HG03025 (cell line): Measurements from ENCODE around the gene NLRC3.
"Not testable (repeated sequence)": the region's sequence is repeated elsewhere in the genome, so short reads cannot be mapped to it uniquely, and the experiment has no call there.

ENCODE experiments used
- ATAC-seq: cut with Tn5 transposase; IDR thresholded peaks from one replicate; pipeline ENCODE4 v1.9.1; 2021; ENCODE audit warnings: mild to moderate bottlenecking, moderate library complexity; ENCODE audit not compliant: unreplicated experiment, low FRiP score

NLRC3 gene

GRCh38 chr16:3550851-3551847 is 26.1 kb downstream of the NLRC3 start:
- no peak for ATAC-seq

GRCh38 chr16:3549906-3550305 is 27.3 kb downstream of the NLRC3 start:
- no peak for ATAC-seq

- no peak for ATAC-seq
Measured at GRCh38 chr16:3548859-3549258, 28.3 kb downstream of the NLRC3 start.

- ATAC-seq, result no peak
Measured at GRCh38 chr16:3548445-3548844, 28.8 kb downstream of the NLRC3 start.

GRCh38 chr16:3546986-3547682 is 30.1 kb downstream of the NLRC3 start:
- ATAC-seq, result no peak

GRCh38 chr16:3542601-3543373 is 34.4 kb downstream of the NLRC3 start:
- ATAC-seq, result no peak

GRCh38 chr16:3541527-3542155 is 35.6 kb downstream of the NLRC3 start:
- ATAC-seq, result no peak

GRCh38 chr16:3538222-3538621 is 39.0 kb downstream of the NLRC3 start:
- ATAC-seq, result no peak

- ATAC-seq, result no peak
Measured at GRCh38 chr16:3536851-3537250, 40.4 kb downstream of the NLRC3 start.

- no peak for ATAC-seq
Measured at GRCh38 chr16:3536271-3536731, 40.9 kb downstream of the NLRC3 start.

- ATAC-seq, result no peak
Measured at GRCh38 chr16:3534126-3534525, 43.1 kb downstream of the NLRC3 start.

GRCh38 chr16:3532741-3533140 is 44.5 kb downstream of the NLRC3 start:
- ATAC-seq, result no peak

GRCh38 chr16:3530371-3530914 is 46.8 kb downstream of the NLRC3 start:
- no peak for ATAC-seq

- no peak for ATAC-seq
Measured at GRCh38 chr16:3529175-3529574, 48.0 kb downstream of the NLRC3 start.

GRCh38 chr16:3528406-3528805 is 48.8 kb downstream of the NLRC3 start:
- ATAC-seq, result no peak

GRCh38 chr16:3527216-3527829 is 49.9 kb downstream of the NLRC3 start:
- not testable (repeated sequence) for ATAC-seq

- no peak for ATAC-seq
Measured at GRCh38 chr16:3525951-3526350, 51.3 kb downstream of the NLRC3 start.

- no peak for ATAC-seq
Measured at GRCh38 chr16:3523281-3523680, 53.9 kb downstream of the NLRC3 start.

- ATAC-seq, result no peak
Measured at GRCh38 chr16:3520841-3521240, 56.4 kb downstream of the NLRC3 start.

GRCh38 chr16:3520413-3520812 is 56.8 kb downstream of the NLRC3 start:
- no peak for ATAC-seq
